ENCODE results near the gene EVX1. TPM values are rescaled to one million over a fixed set of nuclear protein-coding genes. Genes with fewer than 3 reads are reported as not detected.

EVX1 gene
- total and polyA plus RNA-seq, 2 of the 13 experiments (the other 11 are each of a cell fraction or from before 2014, with no cell fraction given), result not detected

DNA sequence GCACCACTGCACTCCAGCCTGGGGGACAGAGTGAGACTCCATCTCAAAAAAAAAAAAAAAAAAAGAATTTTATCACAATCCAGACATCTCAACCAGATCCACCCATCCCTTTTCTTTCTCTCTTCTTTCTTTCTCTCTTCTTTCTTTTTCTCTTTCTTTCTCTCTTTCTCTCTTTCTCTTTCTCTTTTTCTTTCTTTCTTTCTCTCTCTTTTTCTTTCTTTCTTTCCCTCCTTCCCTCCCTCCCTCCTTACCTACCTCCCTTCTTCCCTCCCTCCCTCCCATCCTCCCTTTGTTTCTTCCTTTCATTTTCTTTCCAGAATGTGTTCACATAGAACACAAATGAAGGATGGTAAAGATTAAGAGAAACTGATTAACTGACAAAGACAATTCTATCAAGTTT, 24.7 kb upstream of the EVX1 start (continued):
- TF ChIP-seq JDP2 (CRISPR knock-in tag; IDR thresholded peaks at IDR 0.05; ENCODE audit: borderline replicate concordance), result no peak
- no peak for TF ChIP-seq CREM (IDR thresholded peaks at IDR 0.05)
- TF ChIP-seq CREM (CRISPR knock-in tag; IDR thresholded peaks at IDR 0.05), result no peak
- no peak for TF ChIP-seq ZSCAN30 (CRISPR knock-in tag; IDR thresholded peaks at IDR 0.05)
- no peak for TF ChIP-seq HIVEP1 (CRISPR knock-in tag; IDR thresholded peaks at IDR 0.05)
- no peak for TF ChIP-seq ZNF879 (CRISPR knock-in tag; IDR thresholded peaks at IDR 0.05)
- no peak for TF ChIP-seq ZNF235 (CRISPR knock-in tag; IDR thresholded peaks at IDR 0.05; ENCODE audit: borderline replicate concordance)
- TF ChIP-seq, protein P1, sequence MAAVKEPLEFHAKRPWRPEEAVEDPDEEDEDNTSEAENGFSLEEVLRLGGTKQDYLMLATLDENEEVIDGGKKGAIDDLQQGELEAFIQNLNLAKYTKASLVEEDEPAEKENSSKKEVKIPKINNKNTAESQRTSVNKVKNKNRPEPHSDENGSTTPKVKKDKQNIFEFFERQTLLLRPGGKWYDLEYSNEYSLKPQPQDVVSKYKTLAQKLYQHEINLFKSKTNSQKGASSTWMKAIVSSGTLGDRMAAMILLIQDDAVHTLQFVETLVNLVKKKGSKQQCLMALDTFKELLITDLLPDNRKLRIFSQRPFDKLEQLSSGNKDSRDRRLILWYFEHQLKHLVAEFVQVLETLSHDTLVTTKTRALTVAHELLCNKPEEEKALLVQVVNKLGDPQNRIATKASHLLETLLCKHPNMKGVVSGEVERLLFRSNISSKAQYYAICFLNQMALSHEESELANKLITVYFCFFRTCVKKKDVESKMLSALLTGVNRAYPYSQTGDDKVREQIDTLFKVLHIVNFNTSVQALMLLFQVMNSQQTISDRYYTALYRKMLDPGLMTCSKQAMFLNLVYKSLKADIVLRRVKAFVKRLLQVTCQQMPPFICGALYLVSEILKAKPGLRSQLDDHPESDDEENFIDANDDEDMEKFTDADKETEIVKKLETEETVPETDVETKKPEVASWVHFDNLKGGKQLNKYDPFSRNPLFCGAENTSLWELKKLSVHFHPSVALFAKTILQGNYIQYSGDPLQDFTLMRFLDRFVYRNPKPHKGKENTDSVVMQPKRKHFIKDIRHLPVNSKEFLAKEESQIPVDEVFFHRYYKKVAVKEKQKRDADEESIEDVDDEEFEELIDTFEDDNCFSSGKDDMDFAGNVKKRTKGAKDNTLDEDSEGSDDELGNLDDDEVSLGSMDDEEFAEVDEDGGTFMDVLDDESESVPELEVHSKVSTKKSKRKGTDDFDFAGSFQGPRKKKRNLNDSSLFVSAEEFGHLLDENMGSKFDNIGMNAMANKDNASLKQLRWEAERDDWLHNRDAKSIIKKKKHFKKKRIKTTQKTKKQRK (IDR thresholded peaks at IDR 0.05; ENCODE audit: low read length), result no peak

GRCh38 chr7:27219821-27220220, 22.8 kb upstream of the EVX1 start:
- Histone ChIP-seq H3K9ac (ENCODE audit: insufficient read depth, low read depth, low read length) (no peak overlapping the region), H4K20me1 (ENCODE audit: insufficient read depth, low read length) (no peaks in the 10 kb centered on the region), H3K27ac (ENCODE audit: extremely low read length, insufficient read depth, low read length) (no peak overlapping the region), H3K27me3 (ENCODE audit: control insufficient read depth in 1 of 2, insufficient read depth in 2 of 2, low read length in 2 of 2) (peaks cover 3 to 19% of the 10 kb centered on the region in 2 experiments; a peak in 2 of 5 replicates), H3K4me3 (replicated peaks in 1 of 3; ENCODE audit: insufficient read depth in 1 of 3, low read depth in 2 of 3, low read length in 3 of 3) (no peak overlapping the region), H2AFZ (ENCODE audit: low read length) (no peak overlapping the region), H3K36me3 (replicated peaks in 1 of 2; ENCODE audit: control insufficient read depth in 1 of 2, insufficient read depth in 2 of 2, low read length in 2 of 2) (no peaks in the 10 kb centered on the region), H3K79me2 (ENCODE audit: insufficient read depth, low read length) (no peaks in the 10 kb centered on the region), H3K4me1 (ENCODE audit: insufficient read depth, low read length) (no peaks in the 10 kb centered on the region), H3K4me2 (ENCODE audit: low read depth, low read length) (no peak overlapping the region), H3K9me3 (ENCODE audit: low read length) (no peaks in the 10 kb centered on the region)
- intact Hi-C loops (cut with micrococcal nuclease; ENCODE audit: unreplicated experiment) (no loop called here), in situ Hi-C loops (cut with HindIII; ENCODE audit: extremely low pct_ligation_motif_present, low pct_unique_long_range_greater_than_20kb) (no loop called here)
- TF ChIP-seq, protein P2, sequence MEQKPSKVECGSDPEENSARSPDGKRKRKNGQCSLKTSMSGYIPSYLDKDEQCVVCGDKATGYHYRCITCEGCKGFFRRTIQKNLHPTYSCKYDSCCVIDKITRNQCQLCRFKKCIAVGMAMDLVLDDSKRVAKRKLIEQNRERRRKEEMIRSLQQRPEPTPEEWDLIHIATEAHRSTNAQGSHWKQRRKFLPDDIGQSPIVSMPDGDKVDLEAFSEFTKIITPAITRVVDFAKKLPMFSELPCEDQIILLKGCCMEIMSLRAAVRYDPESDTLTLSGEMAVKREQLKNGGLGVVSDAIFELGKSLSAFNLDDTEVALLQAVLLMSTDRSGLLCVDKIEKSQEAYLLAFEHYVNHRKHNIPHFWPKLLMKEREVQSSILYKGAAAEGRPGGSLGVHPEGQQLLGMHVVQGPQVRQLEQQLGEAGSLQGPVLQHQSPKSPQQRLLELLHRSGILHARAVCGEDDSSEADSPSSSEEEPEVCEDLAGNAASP (CRISPR knock-in tag; IDR thresholded peaks at IDR 0.05; ENCODE audit: borderline replicate concordance), result no peak
- no peak for TF ChIP-seq MYNN (CRISPR knock-in tag; IDR thresholded peaks at IDR 0.05; ENCODE audit: low read depth)
- no peak for TF ChIP-seq ZBTB49 (CRISPR knock-in tag; IDR thresholded peaks at IDR 0.05; ENCODE audit: borderline replicate concordance)
- TF ChIP-seq TOPORS (CRISPR knock-in tag; IDR thresholded peaks at IDR 0.05), result no peak
- no peak for TF ChIP-seq NONO (IDR thresholded peaks at IDR 0.05)
- no peak for TF ChIP-seq NONO (CRISPR knock-in tag; conservative IDR thresholded peaks at IDR 0.05)
- TF ChIP-seq, protein P3, sequence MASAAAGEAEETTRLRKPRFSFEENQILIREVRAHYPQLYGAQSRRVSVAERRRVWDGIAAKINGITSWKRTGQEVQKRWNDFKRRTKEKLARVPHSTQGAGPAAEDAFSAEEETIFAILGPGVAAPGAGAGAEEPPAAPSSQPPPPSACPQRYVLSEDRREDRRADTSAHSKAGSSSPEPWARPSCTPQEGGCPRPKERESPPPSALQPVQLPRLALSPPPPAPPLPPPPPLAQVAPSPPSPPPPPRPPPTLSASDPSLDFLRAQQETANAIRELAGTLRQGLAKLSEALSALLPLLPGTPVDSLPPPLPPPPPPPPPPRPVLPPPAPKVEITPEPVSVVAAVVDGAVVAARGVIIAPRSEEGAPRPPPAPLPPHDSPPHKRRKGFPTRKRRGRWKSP (CRISPR knock-in tag; IDR thresholded peaks at IDR 0.05), result no peak
- TF ChIP-seq MEIS1 (CRISPR knock-in tag; IDR thresholded peaks at IDR 0.05; ENCODE audit: borderline replicate concordance), result no peak
- no peak for DNase-seq (ENCODE audit: low spot score)
- FAIRE-seq, result no peak
- CTCF ChIA-PET (ENCODE audit: low intra/inter-chr PET ratio, low total read pairs), result no interaction called here
- no TSS peak for BruUV-seq (replicated peaks)
- 41% methylated on average over 3 of the region's 4 CpGs for WGBS (ENCODE audit: low lambda C conversion rate)
- POLR2A ChIA-PET, result no interaction called here
- no peak for ATAC-seq
